ENCODE data around the gene CASP4.
"Not testable (repeated sequence)": the region's sequence is repeated elsewhere in the genome, so short reads cannot be mapped to it uniquely, and the experiment has no call there.

Gene CASP4

DNA sequence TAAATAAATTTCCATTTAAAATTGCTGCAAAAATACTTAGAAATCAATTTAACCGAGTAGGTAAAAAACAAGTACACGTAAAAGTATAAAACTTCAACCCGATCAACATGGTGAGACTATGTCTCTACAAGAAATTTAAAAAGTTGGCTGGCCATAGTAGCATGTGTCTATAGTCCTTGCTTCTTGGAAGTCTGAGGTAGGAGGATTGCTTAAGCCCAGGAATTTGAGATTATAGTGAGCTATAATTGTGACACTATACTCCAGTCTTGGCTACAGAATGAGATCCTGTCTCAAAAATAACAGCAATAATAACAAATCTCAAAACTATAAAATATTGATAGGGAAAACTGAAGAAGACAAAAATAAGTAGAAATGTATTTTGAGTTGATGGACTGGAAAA, 11.1 kb downstream of the CASP4 start:
- no peak for DNase-seq (ENCODE audit: low read depth in 2 of 2)

DNA sequence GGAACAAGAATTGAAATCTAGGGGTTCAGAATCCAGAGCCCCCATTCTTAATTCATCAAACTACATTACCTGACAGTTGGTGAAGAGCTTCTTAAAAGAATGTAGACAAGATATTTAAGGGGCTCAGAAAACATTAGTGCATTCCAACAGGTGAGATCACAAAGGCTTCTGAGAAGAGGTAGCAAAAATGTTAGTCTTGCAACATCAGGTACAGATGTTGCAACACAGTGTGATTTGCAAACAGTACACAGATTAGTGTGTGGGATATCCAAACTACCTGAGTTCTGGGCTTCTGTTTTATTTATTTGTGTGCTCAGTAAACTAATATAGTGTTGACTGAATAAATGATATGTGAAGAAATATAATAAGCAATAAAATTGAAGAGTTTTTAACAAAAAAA, 11.8 kb downstream of the CASP4 start:
- DNase-seq (ENCODE audit: low read depth in 2 of 2) = no peak

DNA sequence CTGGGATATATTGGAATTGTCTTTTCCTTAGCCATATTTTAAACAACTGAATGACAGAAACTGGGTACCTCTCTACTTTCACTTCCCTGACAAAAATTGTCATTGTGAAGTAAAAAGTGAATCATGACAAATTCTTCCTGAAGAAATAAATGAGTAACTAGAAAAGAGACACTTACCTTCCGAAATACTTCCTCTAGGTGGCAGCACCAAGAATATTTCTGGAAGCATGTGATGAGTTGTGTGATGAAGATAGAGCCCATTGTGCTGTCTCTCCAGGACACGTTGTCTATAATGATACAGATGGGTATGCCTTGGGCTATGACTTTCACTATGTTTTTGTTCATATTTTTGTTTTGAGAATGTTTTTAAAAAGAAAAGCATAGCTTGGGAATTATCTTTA, 21.5 kb downstream of the CASP4 start:
- DNase-seq (ENCODE audit: low read depth in 2 of 2) = peak in 1 of 2 donors; percentile 38

DNA sequence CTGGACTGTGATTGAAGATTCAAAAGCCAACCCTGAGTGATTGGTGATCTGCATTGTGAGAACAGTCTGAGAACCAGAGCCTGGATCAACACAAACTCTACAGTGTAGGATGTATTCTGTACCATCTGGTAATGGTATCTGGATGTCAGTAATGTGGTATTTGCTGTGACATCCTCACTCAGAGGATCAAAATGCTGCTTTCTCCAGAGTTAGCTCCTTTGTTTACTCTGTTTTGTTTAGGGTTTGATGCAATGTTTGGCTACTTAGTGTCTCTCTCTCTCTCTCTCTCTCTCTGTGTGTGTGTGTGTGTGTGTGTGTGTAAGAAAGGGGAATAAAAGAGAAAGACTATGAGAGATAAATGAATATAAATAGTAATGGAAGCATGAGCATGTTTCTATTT, 24.3 kb downstream of the CASP4 start:
- no peak for DNase-seq (ENCODE audit: low read depth in 2 of 2)

DNA sequence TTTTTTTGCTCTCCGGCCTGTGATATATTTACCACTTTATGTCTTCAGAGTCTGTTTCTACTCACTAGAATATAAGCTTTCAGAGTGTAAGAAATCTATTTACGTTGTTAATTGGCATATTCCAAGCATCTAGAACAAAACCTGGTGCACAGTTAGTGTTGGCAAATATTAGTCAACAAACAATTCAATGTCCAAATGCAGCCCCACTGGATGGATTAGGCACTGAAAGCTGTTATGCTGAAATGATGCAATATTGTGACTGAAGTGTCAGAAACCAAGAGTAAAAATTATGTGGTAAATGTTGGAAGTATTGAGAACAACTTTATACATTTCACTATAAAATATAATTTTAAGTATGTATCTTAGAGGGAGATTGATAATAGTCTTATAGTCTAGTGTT, 24.8 kb downstream of the CASP4 start:
- no peak for DNase-seq (ENCODE audit: low read depth in 2 of 2)

DNA sequence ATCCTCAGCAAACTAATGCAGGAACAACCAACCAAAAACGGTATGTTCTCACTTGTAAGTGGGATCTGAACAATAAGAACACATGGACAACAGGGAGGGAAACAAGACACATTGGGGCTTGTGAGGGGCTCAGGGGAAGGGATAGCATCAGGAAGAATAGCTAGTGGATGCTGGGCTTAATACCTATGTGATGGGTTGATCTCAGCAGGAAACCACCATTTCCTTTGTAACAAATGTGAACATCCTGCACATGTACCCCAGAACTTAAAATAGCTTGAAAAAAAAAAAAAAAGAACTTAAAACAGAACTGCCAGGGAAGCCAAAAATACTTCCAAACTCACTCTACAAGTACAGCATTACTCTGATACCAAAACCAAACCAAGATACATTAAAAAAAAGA, 33.8 kb downstream of the CASP4 start:
- no peak for DNase-seq (ENCODE audit: low read depth in 2 of 2)

DNA sequence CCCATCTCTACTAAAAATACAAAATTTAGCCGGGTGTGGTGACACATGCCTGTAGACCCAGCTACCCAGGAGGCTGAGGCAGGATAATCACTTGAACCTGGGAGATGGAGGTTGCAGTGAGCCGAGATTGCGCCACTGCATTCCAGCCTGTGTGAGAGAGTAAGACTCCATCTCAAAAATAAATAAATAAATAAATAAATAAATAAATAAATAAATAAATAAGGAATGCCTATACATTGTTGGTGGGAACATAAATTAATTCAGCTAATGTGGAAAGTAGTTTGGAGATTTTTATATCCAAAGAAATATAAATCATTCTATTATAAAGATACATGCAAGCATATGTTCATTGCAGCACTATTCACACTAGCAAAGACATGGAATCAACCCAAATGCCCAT, 34.3 kb downstream of the CASP4 start:
- not testable (repeated sequence) for DNase-seq (ENCODE audit: low read depth in 2 of 2)

DNA sequence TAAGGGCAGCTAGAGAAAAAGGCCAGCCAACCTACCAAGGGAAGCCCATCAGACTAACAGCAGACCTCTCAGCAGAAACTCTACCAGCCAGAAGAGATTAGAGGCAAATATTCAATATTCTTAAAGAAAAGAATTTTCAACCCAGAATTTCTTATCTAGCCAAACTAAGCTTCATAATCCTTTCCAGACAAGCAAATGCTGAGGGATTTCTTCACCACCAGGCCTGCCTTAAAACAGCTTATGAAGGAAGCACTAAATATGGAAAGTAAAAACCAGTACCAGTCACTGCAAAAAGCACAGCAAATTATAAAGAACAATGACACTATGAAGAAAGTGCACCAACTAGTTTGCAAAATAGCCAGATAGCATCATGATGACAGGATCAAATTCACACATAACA, 39.6 kb downstream of the CASP4 start:
- DNase-seq (ENCODE audit: low read depth in 2 of 2) = no peak

DNA sequence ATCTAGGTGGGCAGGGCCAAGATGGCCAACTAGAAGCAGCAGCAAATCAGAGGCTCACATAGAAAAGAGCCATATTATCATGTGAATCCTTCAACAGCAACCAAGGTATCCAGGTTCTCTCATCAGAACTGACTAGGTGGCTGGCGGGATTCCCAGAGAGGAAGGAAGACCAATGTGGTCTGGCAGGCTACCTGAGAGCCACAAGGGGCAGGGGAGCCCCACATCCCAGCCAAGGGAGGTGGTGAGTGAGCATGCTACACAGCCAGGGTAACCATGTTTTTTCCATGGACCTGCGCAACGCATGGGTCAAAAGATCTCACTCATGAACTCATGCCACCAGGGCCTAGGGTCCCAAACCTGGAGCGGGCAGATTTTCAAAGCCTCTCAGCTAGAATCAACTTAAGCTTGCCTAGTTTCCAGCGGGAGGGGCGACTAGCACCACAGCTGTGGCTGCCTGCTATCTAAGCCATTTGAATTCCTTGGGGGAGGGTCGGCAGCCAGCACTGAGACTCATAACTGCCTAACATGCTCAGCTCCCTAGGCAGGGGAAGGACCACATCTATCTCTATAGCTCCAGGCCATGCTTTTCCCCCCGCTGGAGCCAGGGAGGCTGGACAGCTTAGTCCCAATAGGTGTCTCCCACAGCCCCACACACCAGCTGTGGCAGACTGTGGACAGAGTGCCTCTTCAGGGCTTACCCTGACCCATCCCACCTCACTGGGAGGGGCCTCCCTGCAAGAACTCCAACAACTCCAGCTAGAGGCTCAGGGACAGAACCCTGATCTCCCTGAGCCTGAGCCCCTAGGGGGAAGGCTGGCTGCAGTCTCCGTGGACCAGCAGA, 41.4 kb downstream of the CASP4 start:
- no peak for DNase-seq (ENCODE audit: low read depth in 2 of 2)

DNA sequence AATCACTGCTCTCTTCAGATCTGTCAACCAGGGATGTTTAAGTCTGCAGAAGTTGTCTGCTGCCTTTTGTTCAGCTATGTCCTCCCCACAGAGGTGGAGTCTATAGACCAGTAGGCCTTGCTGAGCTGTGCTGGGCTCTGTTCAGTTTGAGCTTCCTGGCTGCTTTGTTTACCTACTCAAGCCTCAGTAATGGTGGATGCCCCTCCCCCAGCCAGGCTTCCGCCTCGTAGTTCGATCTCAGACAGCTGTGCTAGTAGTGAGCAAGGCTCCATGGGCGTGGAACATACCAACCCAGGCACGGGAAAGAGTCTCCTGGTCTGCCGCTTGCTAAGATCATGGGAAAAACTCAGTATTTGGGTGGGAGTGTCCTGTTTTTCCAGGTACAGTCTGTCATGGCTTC, 42.5 kb downstream of the CASP4 start:
- DNase-seq (ENCODE audit: low read depth in 2 of 2) = no peak

DNA sequence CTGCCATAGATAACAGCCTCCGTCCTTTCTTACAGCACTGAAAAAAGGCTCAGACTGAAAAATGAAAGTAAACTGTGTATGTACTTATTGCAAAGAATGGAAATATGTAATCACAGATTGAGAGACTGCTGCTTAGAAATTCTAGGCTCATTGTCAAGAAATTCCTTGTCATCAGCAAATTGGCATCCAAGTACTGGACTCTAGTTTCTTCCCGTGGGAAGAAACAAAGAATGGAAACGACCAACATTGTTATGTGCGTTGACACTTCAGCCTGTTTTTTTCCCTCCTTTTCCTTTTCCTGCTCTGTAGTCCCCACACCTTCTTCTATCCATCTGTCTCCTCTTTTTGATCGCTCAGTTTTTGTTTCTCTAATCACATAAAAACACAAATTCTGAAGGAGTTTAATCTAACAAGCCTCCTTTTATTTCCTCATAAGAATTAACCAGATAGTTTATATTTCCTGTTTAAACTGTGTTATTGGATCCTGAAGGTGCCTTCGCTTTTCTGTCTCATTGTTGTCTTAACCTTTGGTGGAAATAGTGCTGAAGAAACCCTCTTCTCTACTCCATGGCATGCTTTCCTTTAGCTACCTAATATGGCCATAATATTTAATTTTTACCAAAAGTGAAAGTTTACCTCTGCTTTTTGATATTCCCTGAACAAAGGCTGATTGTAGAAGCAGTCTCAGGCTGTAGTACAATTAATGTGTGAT, 50.1 kb downstream of the CASP4 start:
- no peak for DNase-seq (ENCODE audit: low read depth in 2 of 2)

DNA sequence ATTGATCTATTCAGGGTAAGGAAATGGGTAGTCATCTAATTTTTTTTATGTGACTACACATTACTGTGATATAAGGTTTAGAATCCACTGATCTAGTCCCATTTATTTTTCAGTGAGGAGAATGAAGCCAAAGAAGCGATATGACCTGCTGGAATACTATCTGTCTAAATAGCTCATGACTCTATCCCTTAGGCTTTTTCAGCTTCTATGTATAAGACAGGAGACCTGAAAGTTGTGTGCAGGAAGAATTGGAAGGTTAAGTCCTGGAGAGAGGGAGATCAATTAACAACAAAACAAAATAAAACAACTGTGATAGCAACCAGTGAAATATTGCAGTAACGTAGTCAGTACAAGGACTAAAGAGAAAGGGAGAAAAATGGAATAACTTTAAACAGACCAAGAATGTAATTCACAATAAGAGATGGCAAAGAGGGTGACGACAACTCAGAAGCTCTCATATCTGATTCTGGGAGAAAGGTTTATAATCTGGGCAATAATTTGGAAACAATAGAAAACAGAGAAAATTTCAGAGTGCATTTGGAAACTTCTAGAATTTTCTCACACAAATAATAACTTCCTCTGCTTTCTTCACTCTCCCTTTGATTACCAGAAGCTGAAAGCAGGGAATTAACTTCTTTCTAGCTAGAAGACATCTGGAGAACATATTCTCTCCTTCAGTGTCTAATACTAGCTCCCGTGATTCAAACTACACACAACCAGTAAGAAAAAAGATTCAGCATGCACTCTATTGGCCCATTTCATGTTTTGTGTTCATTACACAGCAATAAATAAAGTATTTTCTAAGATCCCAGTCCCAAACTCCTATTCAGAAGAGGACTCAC, 50.9 kb downstream of the CASP4 start:
- DNase-seq (ENCODE audit: low read depth in 2 of 2) = no peak

DNA sequence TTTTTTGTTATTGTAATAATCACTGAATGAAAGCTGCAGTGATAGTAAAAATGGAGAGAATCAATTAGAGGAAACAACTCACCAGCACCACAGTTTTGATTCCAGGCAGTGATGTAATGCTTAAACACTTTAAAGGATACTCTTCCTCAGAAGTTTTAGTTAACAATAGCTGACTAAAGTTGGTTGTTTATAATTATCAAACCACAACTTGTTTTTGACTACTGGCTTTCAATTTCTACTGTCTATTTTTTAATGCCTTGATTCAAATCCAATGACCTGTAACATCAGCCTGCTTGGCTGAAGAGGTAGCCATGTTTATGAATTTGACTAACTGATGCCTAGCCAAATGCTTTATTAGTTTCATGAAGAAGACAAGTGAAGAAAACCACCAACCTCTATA, 51.9 kb downstream of the CASP4 start:
- no peak for DNase-seq (ENCODE audit: low read depth in 2 of 2)

DNA sequence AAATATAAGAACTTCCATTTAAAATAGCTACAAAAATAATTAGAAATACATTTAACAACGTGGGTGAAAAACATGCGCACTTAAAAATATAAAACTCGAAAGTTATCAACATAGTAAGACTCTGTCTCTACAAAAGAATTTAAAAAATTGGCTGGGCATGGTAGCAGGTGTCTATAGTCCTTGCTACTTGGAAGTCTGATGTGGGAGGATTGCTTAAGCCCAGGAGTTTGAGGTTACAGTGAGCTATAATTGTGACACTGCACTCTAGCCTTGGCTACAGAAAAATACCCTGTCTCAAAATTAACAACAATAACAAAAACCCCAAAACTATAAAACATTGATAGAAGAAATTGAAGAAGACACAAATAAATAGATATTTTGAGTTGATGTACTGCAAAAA, 56.3 kb downstream of the CASP4 start:
- DNase-seq (ENCODE audit: low read depth in 2 of 2) = no peak

DNA sequence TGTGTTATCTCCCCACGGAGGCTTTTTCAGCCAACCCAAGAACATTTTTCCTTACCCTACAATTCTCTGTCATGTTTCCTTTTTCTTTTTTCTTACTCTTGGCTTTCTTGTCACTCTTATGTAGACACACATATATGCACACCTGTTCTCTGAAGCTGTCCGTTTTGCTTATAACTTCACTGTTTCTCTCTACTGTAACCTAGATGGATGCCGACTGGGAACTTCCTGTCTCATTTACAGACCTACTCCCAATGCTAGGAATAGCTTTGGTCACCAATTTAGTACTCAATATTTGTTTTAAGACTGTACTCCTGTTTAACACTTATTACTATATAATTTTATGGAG, 60.2 kb downstream of the CASP4 start:
- no peak for DNase-seq (ENCODE audit: low read depth in 2 of 2)

DNA sequence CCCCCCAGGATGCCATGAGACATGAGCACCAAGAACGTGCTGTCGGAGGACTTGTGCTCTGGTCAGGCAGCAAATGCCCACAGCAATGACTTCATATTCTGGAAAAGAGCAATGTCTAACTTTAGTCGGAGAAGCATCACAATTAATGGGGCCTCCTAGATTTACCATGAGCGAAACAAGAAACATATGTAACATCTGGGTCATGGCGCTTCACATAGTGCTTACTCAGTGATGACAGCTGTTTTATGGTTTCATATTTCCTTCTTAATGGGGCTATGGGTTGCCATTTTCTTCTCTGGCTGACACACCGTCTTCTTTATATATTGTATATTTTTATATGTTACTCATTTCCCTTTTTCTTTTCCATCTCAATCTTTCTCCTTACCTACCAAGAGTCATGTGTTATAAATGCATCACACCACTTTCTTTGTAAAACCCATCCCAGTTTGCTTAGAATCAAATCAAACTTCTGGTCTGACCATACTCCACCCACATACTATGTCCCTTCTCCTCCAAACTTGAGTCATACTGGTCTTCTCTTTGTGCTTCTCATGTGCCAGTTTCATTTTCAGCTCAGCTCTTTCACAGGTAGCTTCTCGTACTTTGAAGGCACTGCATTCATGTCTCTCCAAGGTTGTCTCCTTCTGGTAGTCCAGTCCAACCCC, 60.7 kb downstream of the CASP4 start:
- DNase-seq (ENCODE audit: low read depth in 2 of 2) = no peak

DNA sequence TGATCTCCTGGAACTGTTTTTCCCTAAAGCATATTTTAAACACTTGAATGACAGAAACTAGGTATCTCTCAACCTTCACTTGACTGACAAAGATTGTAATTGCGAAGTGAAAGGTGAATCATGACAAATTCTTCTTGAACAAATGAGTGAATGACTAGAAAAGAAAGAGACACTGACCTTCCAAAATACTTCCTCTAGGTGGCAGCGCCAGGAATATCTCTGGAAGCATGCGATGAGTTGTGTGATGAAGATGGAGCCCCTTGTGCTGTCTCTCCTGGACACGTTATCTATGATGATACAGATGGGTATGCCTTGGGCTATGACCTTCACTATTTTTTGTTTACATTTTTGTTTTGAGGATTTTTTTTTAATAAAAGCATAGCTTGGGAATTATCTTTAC, 63.1 kb downstream of the CASP4 start:
- DNase-seq (ENCODE audit: low read depth in 2 of 2) = no peak

DNA sequence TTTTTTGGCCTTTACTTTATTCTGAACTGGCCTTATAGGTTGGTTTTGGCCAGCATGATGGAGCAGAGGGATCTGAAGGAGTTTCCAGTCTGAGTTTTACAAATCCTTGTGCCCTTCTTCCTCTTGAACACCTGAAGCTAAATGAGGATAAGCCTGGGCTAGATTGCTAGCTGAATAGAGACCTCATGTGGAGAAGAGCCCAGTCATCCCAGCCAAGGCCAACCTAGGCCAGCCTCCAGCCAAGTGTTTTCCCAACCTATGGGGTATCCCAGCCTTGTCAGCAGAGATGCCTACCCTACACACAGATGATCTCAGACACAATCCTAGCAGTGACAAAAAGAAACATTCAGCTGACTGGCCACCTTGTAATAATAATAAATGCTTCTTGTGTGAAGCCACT, 69.1 kb downstream of the CASP4 start:
- no peak for DNase-seq (ENCODE audit: low read depth in 2 of 2)

DNA sequence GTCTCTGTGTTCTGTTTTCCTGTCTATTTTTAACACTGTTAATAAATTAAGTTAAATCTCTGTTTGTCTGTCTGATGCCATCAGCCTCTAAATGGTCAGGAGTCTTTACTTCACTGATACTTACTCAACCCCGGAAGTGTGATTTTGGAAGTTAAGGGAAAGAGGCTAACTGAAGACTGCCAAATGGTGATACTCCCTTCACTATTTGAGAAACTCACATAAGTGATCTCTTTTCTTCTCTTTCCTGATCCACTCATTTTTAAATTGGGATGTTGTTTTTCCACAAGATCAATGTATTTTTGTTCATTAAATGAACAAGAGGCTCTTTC, 69.7 kb downstream of the CASP4 start:
- no peak for DNase-seq (ENCODE audit: low read depth in 2 of 2)

DNA sequence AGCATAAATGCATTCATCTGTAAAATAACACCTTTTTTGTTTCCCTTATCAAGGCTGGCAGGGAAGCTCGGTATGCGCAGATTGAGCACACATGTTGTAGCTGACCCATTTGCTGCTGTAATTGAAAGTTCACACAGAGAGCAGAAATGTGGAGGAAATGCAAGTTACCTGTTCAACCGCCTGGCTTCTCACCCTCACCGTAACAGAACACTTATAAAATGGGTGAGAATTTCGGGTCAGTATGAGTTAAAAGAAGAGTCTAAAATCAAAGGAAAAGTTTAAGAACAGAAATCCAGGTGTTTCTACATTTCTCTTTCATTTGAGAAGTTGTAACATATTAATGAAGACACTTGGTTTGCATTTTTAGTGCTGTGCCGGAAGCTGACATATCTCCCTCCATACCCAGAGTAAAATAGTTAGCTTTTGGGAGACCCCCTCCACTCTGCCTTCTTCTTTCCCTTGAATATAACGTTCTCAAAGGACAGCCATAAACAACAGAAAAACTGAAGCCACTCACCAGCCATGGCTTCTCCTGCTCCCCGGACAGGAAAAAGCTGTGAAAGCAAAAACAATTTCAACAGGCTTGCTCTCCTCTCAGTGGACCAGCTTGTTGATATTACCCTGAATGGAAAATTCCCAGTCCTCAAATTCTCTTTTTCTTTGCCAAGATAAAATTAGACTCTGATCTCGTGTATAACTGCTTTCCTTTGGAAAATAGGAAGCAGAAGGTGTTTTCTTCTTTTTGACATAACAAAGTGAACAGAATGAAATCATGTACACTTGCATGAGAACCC, 70.3 kb downstream of the CASP4 start, which contains the start of gene CASP12:
TSS of gene CASP12 (minus strand) at position 570 of the 794 bp plus-strand sequence.
- no peak for DNase-seq (ENCODE audit: low read depth in 2 of 2)

DNA sequence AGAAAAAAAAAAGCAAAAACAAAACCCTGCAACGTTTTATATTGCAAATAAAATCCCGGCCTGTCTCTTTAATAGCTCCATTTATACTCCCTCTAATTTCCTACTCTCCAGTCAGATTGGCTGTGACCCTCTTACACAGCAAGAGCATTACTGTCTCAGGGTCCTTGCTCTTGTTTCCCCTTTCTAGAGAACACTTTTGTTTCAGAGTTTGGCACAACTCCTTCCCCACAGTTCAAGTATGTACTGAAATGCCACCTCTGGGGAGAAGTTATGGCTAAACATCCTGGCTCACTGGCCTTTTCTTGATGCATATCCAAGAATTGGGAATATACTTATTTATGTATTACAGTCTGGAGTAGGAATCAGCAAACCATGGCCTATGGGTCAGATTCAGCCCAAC, 72.7 kb downstream of the CASP4 start:
- no peak for DNase-seq (ENCODE audit: low read depth in 2 of 2)

All from stimulated activated CD4-positive, alpha-beta T cell treated with anti-CD3 and anti-CD28 coated beads, Interleukin-1b, Interleukin-23, amount 100 ng/mL, for 4 hours (primary cell).